Astrocyte (in vitro differentiated cells and primary cell): Measurements from ENCODE around the gene WDR20.

Experiments used
- EZH2 ChIP-seq: IDR thresholded peaks from 2 replicates; pipeline ENCODE4 v1.6.1; 2012; ENCODE audit warnings: mild to moderate bottlenecking, low read length, inconsistent platforms; ENCODE audit not compliant: insufficient read depth
- TF ChIP-seq, protein P1 (sequence below): IDR thresholded peaks from 2 replicates; pipeline ENCODE4 v1.5.1; 2011; ENCODE audit warnings: low read depth, mild to moderate bottlenecking, inconsistent platforms, low read length, moderate library complexity; ENCODE audit not compliant: insufficient read depth

DNA sequence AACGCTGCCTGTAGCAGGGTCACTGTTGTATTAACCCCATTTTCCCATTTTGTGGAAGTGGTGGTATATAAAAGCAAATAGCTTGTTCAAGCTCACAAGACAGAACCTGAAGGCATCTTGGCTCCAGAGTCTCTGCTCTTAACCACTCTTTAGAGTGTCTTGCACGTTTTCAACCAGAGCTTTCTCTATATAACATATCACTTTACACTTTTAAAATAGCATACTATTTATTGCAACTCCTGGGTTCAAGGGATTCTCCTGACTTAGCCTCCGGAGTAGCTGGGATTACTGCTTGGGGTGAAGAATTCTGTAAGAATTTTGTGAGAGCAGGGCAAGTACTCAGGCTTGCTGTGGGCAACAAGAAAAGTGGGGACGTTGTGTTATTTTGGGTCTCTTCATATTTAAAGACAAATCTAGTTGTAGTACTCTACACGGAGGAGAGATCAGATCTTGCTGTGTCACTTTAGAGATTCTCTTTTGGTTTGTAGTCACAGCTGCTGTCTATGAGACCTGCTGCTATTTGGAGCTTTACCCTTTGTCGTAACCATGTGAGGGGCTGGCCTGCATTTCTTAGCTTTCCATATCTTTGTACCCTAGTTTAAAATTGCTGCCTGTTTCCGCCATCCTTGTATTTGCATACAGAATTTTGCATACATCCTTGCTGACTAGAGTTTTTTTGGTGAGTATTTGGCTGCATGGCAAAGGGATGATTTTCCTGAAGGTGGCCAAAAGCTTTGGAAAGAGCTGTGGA lies 40.7 kb downstream of the WDR20 start:
- TF ChIP-seq, protein P1, sequence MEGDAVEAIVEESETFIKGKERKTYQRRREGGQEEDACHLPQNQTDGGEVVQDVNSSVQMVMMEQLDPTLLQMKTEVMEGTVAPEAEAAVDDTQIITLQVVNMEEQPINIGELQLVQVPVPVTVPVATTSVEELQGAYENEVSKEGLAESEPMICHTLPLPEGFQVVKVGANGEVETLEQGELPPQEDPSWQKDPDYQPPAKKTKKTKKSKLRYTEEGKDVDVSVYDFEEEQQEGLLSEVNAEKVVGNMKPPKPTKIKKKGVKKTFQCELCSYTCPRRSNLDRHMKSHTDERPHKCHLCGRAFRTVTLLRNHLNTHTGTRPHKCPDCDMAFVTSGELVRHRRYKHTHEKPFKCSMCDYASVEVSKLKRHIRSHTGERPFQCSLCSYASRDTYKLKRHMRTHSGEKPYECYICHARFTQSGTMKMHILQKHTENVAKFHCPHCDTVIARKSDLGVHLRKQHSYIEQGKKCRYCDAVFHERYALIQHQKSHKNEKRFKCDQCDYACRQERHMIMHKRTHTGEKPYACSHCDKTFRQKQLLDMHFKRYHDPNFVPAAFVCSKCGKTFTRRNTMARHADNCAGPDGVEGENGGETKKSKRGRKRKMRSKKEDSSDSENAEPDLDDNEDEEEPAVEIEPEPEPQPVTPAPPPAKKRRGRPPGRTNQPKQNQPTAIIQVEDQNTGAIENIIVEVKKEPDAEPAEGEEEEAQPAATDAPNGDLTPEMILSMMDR: no peak
- no peak for TF ChIP-seq EZH2
